Suprapubic skin (tissue), 4 donors: ENCODE data around the gene LINGO1. TPM values are rescaled to one million over a fixed set of nuclear protein-coding genes. Genes with fewer than 3 reads are reported as not detected.

ENCODE experiments used
- DNase-seq, 2 donors: peaks; one replicate each; pipeline ENCODE4 v3.0.0-alpha.2; 2019; ENCODE audit warnings: low spot score in 2 of 2
- H3K27ac ChIP-seq: fragments of 200-600 bp; sonication (generic); one replicate; pipeline ENCODE4 v1.5.1; 2019
- H3K27me3 ChIP-seq: fragments of 200-600 bp; sonication (generic); one replicate; pipeline ENCODE4 v1.5.1; 2019
- H3K36me3 ChIP-seq: fragments of 200-600 bp; sonication (generic); one replicate; pipeline ENCODE4 v1.5.1; 2019
- H3K4me1 ChIP-seq: fragments of 200-600 bp; sonication (generic); one replicate; pipeline ENCODE4 v1.5.1; 2019
- H3K4me3 ChIP-seq: fragments of 200-600 bp; sonication (generic); one replicate; pipeline ENCODE4 v1.5.1; 2019; ENCODE audit warnings: mild to moderate bottlenecking
- H3K9me3 ChIP-seq: fragments of 200-600 bp; sonication (generic); one replicate; pipeline ENCODE4 v1.5.1; 2019
- EP300 ChIP-seq: sonication (generic); formaldehyde crosslinking; IDR thresholded peaks from one replicate; pipeline ENCODE4 v1.6.1; 2017; ENCODE audit warnings: antibody characterized with exemption
- POLR2A ChIP-seq, 2 donors: fragments of 450-650 bp; IDR thresholded peaks; one replicate each; pipeline ENCODE4 v1.6.1; 2017; ENCODE audit warnings: antibody characterized with exemption in 2 of 2, mild to moderate bottlenecking in 2 of 2, moderate library complexity in 2 of 2
- POLR2AphosphoS5 ChIP-seq, 3 donors: sonication (generic); formaldehyde crosslinking; IDR thresholded peaks; one replicate each; pipeline ENCODE4 v1.6.1; 2017; ENCODE audit warnings: antibody characterized with exemption in 3 of 3
- WGBS: methylation state at CpG from one replicate; pipeline ENCODE4 v1.1.5; 2018; 5-methylcytosine and 5-hydroxymethylcytosine counted together
- total RNA-seq, 4 donors: library from RNA; depleted of rRNA; stranded (reverse); fragments of >200 nt; gene quantifications; one replicate each; pipeline ENCODE4 v1.1.0, GENCODE V29; 2016
- TF ChIP-seq, protein P1 (sequence below), 2 donors: fragments of 200-600 bp in 1 of 2; fragments of 450-650 bp in 1 of 2; sonication (generic) in 1 of 2; IDR thresholded peaks; one replicate each; pipeline ENCODE4 v1.5.1; 2016 to 2019; ENCODE audit warnings: antibody characterized with exemption in 2 of 2, mild to moderate bottlenecking in 1 of 2, moderate library complexity in 1 of 2

LINGO1 gene
- total RNA-seq, 4 donors from 2014 or later: 2.7 to 12.5 (median 4.9) TPM

DNA sequence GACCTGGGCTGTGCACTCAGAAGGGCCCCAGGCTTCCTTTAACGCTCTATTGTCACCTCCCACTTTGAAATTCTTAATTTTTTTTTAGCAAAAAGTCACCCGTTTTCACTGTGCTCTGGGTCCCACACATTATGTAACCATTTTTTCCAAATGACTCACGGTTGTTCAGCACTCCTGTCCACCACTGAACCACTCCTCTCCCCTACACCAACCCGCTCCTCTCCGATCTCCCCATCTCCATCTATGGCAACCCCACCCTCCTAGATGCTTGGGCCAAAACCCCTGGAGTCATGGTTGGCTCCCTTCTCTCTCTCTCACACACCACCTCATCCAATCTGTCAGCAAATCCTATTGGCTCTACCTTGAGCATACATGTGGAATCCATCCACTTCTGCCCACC is 41.2 kb upstream of the LINGO1 start:
- Histone ChIP-seq H3K9me3 (no peaks in the 10 kb centered on the region), H3K36me3 (no peaks in the 10 kb centered on the region), H3K4me1 (no peaks in the 10 kb centered on the region), H3K27ac (no peak overlapping the region), H3K4me3 (no peak overlapping the region), H3K27me3 (peaks cover 53% of the 10 kb centered on the region)
- TF ChIP-seq POLR2A (IDR thresholded peaks at IDR 0.05) (no peak), POLR2AphosphoS5 (IDR thresholded peaks at IDR 0.05) (no peak), EP300 (no peak)
- TF ChIP-seq, protein P1, sequence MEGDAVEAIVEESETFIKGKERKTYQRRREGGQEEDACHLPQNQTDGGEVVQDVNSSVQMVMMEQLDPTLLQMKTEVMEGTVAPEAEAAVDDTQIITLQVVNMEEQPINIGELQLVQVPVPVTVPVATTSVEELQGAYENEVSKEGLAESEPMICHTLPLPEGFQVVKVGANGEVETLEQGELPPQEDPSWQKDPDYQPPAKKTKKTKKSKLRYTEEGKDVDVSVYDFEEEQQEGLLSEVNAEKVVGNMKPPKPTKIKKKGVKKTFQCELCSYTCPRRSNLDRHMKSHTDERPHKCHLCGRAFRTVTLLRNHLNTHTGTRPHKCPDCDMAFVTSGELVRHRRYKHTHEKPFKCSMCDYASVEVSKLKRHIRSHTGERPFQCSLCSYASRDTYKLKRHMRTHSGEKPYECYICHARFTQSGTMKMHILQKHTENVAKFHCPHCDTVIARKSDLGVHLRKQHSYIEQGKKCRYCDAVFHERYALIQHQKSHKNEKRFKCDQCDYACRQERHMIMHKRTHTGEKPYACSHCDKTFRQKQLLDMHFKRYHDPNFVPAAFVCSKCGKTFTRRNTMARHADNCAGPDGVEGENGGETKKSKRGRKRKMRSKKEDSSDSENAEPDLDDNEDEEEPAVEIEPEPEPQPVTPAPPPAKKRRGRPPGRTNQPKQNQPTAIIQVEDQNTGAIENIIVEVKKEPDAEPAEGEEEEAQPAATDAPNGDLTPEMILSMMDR (IDR thresholded peaks at IDR 0.05): no peak
- no peak for DNase-seq
- 43% methylated on average over 5 of the region's 5 CpGs for WGBS

DNA sequence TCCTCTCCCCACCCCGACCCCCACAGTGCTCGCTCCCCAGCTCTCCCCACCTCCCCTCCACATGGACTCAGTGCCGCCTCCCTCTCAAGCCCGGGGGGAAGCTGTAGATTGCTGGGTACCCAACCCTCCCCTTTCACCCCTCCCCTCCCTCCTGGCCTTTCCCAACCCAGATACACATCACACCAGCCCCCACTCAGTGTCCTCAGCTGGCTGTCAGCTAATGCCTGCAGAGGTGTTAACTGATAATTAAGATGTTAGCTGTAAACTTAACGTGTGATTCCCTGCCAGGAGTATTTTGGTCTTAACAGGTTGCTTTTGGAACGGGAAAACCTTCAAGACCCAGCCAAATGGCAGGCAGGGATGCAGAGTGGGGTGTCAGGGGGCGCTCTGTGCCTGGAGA is 39.4 kb upstream of the LINGO1 start:
- no peaks in the 10 kb centered on the region for H3K36me3 ChIP-seq
- no peak overlapping the region for H3K27ac ChIP-seq
- TF ChIP-seq POLR2A (IDR thresholded peaks at IDR 0.05): no peak
- no peak for TF ChIP-seq EP300
- TF ChIP-seq, protein P1 (IDR thresholded peaks at IDR 0.05): no peak
- TF ChIP-seq POLR2AphosphoS5 (IDR thresholded peaks at IDR 0.05): no peak
- DNase-seq: no peak
- WGBS: 31% methylated on average over 7 of the region's 7 CpGs
- peaks cover 59% of the 10 kb centered on the region for H3K27me3 ChIP-seq
- no peaks in the 10 kb centered on the region for H3K4me1 ChIP-seq
- no peak overlapping the region for H3K4me3 ChIP-seq
- H3K9me3 ChIP-seq: no peaks in the 10 kb centered on the region

DNA sequence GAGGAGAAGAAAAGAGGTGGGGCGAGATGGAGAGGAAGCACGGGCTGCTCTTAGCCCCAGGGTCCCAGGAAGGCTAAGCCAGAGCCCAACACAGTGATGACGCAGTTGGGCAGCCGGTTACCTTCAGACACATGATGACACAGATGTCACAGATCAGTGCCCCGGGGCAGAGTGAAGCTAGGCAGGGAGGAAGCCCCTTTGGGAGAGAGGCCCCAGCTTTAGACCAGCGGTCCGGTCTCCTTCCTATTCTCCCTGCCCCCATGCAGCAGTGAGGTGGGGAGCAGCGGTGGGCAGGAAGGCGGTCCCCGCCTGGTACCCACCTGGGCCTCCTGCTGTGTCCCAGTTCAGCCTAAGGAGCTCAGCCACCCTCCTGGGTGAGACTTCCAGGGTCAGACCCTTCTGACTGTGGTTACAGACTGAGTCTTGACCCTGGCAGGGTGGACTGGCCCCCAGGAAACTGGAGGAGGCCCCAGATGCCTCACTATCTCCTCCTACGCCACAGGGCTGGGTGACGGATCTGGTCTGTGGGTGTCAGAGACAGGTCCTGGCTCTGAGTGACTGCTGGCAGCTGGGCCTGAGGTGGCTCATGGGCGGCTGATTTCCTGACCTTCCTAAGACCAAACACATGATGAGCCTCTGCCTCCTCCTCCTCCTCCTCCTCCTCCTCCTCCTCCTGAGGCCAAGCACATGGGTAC is 38.8 kb upstream of the LINGO1 start:
- Histone ChIP-seq H3K9me3 (no peaks in the 10 kb centered on the region), H3K4me1 (no peaks in the 10 kb centered on the region), H3K27ac (no peak overlapping the region), H3K4me3 (no peak overlapping the region), H3K36me3 (no peaks in the 10 kb centered on the region), H3K27me3 (peaks cover 59% of the 10 kb centered on the region)
- TF ChIP-seq, protein P1 (IDR thresholded peaks at IDR 0.05): no peak
- TF ChIP-seq EP300: no peak
- TF ChIP-seq POLR2AphosphoS5 (IDR thresholded peaks at IDR 0.05): no peak
- no peak for TF ChIP-seq POLR2A (IDR thresholded peaks at IDR 0.05)
- no peak for DNase-seq
- WGBS: 69% methylated on average over 11 of the region's 13 CpGs

DNA sequence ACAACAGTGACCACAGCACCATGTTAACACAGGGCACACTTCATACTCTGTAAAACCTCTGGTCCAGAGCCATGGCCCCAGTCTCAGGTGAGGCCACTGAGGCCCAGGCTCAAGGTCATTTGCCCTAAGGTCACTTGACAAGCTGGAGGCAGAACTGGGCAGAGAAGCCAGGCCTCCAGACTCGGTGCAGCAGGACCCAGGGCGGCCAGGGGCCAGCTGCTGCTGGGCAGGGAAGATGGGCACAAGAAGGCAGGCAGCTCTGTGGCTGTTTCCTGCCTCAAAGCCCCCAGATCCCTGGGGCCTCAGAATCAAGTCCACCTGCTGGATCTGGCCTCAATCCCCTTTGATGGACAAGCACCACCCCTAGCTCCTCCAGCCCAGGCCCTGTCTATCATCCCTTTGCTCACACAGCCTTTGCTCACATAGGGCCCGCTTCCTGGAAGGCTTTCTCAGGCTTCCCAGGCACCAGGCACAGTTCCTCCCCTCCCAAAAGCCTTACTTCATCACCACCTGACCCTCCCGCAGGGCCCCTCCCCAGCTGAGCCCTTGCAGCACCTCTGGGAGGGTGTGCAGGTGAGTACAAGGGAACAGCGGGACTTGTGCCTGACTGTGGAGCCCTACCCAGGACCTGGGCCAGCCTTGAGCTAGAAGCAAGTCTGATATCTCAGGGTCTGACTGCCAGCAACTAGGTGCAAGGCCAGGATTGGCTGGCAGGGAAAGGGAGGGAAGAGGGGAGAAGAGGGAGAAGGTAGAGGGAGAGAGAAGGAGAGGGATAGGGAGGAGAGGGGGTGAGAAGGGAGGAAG is 38.0 kb upstream of the LINGO1 start:
- Histone ChIP-seq H3K27me3 (peaks cover 59% of the 10 kb centered on the region), H3K27ac (no peak overlapping the region), H3K36me3 (no peaks in the 10 kb centered on the region), H3K4me1 (no peaks in the 10 kb centered on the region), H3K4me3 (no peak overlapping the region), H3K9me3 (no peaks in the 10 kb centered on the region)
- TF ChIP-seq POLR2AphosphoS5 (IDR thresholded peaks at IDR 0.05) (no peak), EP300 (no peak), POLR2A (IDR thresholded peaks at IDR 0.05) (no peak)
- TF ChIP-seq, protein P1 (IDR thresholded peaks at IDR 0.05): no peak
- 70% methylated on average over 5 of the region's 5 CpGs for WGBS
- no peak for DNase-seq

DNA sequence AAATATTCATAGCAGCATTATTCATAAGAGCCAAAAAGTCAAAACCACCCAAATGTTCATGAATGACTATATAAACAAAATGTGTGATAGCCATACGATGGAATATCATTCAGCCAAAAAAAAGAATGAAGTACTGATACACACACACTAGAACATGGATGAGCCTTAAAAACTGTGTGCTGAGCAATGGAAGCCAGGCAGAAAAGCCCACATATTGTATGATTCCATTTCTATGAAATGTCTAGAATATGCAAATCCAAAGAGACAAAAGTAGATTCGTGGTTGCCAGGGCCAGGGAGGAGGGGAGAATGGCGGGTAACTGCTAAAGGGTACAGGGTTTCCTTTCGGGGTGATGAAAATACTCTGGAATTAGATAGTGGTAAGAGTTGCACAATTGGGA is 37.2 kb upstream of the LINGO1 start:
- H3K27ac ChIP-seq: no peak overlapping the region
- H3K4me1 ChIP-seq: no peaks in the 10 kb centered on the region
- no peak for DNase-seq
- no peak overlapping the region for H3K4me3 ChIP-seq
- peaks cover 63% of the 10 kb centered on the region for H3K27me3 ChIP-seq
- H3K9me3 ChIP-seq: no peaks in the 10 kb centered on the region
- H3K36me3 ChIP-seq: no peaks in the 10 kb centered on the region
- TF ChIP-seq, protein P1 (IDR thresholded peaks at IDR 0.05): no peak
- TF ChIP-seq POLR2A (IDR thresholded peaks at IDR 0.05): no peak
- no peak for TF ChIP-seq EP300
- no peak for TF ChIP-seq POLR2AphosphoS5 (IDR thresholded peaks at IDR 0.05)
- WGBS: 70% methylated on average over 4 of the region's 4 CpGs
